HL-60 (cell line): Measurements from ENCODE around the gene CBFA2T2.

ENCODE experiments used
- CTCF ChIP-seq: IDR thresholded peaks from one replicate; pipeline ENCODE4 v1.5.1; 2011; ENCODE audit warnings: low read length, control low read depth, inconsistent platforms; ENCODE audit not compliant: insufficient read depth
- GABPA ChIP-seq: IDR thresholded peaks from 2 replicates; pipeline ENCODE4 v1.6.1; 2012; ENCODE audit warnings: low read depth
- POLR2AphosphoS5 ChIP-seq: IDR thresholded peaks from 2 replicates; pipeline ENCODE4 v1.6.1; 2012; ENCODE audit warnings: low read depth

- no peak for TF ChIP-seq POLR2AphosphoS5
- no peak for TF ChIP-seq CTCF
- no peak for TF ChIP-seq GABPA
Observed at GRCh38 chr20:33644313-33645071, 154.6 kb downstream of the CBFA2T2 start.
